CD4-positive, alpha-beta T cell treated with Interleukin-2 at 100 ng/mL for 4 hours (primary cell): ENCODE measurements around the gene WDR64.

Source experiments
- DNase-seq: peaks from one replicate; pipeline ENCODE4 v3.0.0-alpha.2; 2020; ENCODE audit warnings: low spot score

WDR64 gene

DNA sequence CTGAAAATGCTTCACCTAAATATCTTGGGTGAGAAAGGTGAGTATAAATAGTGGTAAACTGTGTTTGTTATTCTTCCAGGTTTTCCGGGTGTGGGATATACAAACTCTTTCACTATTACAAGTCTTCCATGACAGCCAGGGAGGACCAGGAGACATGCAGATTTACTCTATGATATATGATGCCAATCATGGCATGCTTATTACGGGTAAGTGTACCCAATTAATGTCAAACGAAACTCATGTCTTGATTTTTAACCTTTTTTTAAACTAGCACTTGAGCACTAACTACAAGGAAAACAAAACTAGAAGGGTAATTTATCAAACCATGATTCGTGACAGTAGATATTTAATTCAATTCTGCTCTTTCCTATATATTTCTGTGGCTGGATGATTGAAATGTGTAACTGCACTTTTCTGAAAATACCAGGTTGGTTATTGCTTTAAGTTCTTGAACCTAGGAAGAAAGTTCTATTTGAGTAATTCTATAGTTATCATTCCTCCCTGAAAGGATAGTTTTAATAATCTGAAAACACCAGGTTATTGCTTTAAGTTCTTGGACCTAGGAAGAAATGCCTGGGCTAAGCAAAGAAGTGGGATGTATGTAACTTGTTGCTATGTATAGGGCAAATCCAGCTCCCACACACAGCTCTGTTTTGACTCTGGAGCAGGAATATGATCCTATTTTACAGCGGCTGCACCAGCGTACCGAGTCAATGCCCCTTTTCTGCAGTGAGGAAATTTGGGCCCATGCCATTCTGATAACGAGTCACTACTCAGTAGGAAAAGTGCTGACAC lies 86.4 kb downstream of the WDR64 start:
- DNase-seq: no peak

DNA sequence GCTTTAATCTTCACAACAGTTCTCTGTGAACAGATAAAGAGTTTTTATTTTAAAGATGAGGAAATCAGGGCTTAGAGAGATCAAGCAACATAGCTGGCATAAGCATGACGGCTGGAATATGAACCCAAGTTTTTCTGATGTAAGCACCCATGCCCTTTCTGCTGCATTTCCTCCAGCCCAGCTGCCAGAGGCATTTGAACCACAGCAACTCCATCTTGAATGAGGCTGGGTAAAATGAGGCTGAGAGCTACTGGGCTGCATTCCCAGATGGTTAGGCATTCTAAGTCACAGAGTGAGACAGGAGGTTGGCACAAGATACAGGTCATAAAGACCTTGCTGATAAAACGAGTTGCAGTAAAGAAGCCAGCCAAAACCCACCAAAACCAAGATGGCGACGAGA lies 90.0 kb downstream of the WDR64 start:
- no peak for DNase-seq

DNA sequence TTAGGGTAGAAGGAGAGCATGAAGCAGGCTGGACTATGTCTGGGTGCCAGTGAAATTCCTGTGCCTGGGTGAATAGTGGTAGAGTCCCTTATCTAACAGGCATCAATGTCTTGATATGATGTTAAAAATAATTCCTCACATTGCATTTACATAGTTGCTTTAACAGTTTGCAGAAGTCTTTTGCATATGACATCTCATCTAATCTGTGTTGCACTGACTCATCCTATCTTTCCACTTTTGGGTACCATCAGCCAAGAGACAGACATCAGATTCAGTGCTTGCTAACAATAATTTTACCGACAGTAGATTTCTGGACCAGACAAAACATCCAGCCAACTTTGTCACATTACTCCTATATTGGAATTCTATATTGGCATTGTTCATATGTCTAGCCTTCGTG lies 92.5 kb downstream of the WDR64 start:
- no peak for DNase-seq

DNA sequence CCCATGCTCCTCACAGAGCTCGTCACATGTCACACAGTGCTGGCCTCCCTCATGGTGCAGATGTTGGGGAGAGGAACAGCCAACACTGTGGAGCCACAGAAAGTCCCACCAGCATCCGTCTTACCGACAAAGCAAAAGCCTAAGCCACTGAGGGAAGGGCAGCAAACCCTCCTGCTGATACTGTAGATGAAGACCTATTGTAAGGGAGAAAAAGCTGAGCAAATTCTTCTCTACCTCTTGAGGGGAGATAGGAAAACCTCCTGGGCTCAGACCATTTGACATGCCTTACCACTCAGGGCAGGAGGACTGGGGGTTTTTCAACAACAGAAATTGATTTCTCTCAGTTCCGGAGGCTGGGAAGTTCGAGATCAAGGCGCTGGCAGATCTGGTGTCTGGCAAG lies 95.9 kb downstream of the WDR64 start:
- DNase-seq: no peak

DNA sequence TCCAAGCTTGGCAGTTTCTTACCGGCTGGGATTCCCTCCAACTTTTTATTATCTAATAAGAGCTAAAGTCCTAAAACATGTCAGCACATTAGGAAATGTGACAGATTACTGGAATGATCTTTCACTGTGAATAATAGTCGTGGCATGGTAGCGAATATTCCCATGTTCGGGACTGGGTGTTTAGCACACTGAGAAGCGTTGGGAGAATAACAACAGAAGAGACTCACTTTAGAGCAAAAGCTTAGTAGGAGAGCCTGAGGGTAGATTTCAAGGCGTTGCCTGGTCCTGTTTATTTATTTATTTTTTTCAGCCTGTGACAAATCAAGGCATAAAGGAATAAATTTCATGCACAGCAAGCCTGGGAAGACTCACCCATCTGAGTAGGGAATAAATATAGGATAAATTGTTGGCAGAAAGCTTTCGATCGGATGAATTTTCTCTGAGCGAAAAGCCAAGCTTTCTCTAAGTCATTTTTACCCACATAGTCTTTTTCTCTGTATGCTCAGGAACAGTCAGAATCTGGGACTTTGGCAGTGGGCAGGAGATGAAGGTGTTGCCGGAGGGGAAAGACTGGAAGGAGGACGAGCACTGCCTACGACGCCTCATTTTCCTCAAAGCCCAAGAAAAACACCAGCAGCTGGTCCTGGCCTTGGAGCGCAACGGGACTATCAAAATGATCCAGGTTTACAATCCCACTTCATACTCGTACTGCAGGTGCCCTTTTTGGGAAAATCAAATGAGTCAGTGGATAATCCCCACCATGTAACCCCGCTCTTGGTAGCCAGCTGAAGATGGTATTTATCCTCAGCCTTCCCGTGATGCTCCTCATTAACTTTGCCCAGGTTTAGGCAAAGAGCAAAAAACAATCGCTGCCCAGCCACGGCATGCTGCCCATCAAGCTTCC lies 97.2 kb downstream of the WDR64 start:
- no peak for DNase-seq

DNA sequence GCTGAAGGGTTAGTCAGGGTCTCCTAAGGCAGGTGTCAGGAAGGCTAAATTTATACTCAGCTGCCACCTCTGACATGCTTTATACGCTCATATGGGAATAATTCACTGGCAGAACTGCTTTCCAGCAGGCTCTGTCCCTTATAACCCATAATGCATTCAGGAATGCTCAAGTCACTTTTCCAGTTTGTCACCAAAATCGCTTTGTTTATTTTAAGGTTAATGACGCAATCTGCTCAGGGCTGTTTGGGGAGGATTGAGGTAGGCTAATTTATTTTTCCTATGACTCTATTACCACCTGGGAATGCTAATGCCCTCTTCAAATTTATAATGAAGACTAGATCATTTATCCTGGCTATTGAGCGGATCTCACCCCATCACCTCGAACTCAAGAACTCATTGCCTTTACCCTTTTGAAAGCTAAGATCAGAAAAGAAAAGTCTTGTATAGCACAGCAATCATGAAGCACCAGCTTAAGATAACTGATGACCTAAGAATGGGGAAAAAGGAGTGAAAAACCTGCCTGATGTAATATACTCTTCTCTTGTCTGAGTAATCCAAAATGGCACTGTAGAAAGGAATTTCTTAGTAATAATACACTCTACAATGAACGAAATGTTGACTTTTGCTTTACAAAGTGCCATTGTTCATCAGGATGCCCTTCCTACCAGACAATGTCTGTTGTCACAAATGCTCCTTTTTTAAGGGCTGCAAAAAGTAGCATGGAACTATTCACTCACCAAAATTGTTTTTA lies 98.0 kb downstream of the WDR64 start:
- no peak for DNase-seq

DNA sequence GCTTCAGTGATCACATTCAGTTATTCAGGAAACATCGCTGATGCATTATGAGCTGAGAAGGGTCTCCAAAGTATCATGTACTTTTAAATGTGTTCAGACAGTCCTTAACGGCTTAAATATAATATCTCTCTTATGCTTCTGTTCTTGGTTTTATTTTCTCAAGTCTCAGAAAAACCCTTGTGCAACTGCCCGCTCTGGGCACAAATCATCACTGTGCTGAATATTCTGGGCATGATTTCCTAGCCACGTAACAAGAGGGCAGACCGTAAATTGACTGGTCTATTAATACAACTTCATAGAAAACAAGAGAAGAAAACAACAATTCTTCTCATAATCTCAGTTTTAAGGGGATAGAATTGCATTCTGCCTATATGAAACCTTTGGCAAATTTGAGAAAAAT lies 99.4 kb downstream of the WDR64 start:
- no peak for DNase-seq

DNA sequence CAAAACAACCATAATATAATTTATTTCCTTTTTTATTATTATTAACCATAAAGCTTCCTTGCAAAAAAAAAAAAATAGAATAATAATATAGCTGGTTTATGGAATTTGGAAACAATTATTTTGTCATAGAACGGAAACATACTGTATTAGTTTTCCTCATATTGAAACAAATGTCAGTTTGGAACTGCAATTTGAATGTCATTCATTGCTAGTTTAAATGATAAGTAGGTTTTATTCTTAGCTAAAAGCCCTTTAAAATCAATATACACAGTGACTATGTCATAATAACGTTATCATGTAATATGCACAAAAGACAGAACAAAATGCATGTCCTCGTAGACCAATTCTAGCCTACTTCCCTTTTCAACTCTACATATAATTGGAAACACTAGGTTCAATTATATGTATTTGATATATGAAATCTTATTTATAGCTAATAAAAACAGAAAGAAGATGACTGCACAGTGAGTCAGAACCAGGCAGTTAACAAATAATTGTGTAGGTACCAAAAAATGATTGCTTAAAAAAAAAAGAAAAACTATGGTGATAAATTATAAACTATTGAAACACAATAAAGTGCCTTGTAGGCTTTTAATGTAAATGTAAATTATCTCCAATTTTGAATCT lies 110.7 kb downstream of the WDR64 start:
- no peak for DNase-seq

DNA sequence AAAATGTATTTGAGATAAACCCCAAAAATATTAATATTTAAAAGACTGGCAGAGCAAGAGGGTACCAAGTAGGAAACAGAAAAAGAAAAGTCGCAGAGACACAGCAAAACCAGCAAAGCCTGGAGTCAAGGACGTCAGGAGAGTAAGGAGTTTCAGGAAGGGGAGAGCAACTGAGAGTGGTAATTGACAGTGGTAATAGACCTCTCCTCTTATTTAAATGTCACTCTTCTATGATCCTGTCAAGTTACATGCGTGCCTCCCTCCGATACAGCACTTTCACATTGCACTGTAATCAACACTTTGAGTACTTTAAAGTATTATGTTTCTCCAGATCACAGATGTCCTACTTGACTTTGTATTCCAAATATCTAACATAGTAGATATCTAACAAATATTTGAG lies 113.3 kb downstream of the WDR64 start:
- DNase-seq: no peak

DNA sequence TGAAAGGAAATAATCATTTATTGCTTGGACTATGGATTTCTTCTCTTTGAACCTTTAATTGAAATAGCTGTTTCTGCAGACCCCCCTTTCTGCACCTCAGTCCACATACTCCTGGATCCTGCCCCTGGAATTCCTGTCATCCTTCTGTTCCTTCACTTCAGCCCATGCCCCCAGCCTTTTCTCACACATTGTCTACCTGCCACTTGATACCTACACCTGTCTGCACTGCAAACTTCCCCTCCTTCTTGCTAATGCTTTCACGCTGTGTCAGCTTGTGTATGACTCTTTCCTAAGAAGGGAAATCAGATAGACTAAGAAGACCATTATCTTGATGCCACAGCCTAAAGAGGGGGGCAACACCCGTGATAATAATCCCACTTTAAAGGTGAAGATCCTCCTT lies 115.7 kb downstream of the WDR64 start:
- DNase-seq: no peak

DNA sequence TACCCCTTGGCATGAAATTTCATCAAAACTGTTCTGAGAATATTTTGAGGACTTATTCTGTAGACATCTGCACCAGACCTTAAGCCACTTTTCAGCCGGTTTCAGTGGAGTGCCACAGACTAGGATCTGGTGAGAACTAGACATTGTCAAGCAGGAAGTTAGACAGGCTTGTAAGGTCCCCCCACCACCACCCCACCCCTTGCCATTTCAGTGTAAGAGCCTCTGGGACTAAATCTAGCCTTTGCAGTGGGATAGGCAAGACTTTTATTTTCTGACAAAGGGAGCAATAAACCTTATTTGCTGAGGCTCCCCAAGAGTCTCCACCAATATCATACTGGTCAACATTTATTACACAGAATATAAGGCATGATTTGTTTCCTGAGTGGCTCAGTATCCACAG lies 118.0 kb downstream of the WDR64 start:
- no peak for DNase-seq

DNA sequence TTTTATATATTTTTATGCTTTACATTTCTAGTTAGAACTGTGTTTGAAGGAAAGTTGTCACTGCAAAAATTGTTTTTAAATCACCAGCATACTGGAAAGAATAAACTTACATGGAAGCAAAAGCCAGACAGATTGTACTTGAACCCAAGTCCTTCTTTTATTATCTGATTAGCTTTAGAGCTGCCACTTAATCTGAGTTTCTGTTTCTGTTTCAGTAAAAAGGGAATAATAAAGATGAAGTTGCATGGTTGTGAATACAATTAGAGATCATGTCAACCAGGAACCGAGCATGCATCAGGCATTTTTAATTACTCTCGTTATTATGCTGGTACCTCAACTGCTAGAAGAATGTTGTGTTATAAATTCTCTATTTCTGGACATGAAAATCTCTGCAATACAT lies 119.0 kb downstream of the WDR64 start:
- no peak for DNase-seq

DNA sequence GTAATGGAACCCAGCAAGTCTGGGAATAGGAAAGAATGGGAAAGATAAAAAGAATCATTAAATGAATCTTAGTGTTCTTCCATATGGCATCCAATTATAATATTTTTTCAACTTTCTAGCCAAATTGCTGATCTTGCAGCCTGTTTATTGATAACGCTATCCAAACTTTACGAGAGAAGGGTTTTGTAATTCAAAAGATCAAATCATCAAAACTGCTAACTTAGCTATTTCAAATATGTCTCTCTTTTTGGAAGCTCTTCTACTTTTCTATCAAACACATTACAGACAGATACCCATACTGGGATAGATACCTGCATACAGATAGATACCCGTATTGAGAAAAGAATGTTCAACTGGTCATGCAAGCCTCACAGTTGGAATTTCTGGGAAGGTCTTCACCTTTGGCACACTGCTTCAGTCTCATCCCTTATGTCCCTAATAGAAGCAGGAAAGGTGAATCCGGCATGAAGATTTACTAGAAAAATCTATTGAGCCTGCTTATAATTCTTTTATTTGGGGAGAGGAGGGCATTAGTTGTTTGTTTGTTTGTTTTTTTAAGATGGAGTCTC lies 120.9 kb downstream of the WDR64 start:
- no peak for DNase-seq

DNA sequence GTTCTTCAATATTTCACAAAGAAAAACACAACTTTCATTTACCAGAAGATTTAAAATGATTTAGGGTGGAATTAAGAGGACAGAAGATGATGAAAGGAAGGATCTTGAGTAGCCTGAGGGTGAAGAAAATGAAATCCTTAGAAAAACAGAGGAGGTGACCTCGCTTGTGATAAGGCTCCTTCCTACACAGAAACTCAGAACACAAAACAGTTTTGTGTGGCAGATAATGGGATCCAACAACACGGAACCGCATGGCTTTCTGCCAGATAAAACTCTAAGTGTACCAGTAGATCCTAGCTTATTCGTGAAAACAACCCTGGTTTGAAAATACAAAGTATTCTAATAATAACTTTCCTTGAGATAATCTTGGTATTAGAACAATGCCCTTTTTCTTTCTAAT lies 121.9 kb downstream of the WDR64 start:
- DNase-seq: no peak

DNA sequence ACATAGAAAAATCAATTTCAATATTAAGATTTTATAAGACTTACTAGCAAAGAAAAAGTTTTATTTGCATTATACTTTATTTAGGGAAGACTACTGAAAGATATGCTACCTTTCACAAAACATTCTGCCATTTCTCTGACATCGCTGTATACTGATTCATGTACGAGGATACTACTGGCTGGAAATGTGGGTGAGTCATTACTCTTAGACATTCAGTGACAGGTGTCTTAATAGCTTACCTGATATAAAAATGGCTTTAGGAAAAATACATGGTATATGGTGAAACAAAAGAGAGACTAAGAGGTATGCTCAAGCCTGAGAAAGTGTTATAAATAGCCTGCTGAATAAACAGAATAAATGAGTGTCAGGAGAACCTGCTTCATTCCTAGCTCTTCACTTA lies 122.9 kb downstream of the WDR64 start:
- no peak for DNase-seq

DNA sequence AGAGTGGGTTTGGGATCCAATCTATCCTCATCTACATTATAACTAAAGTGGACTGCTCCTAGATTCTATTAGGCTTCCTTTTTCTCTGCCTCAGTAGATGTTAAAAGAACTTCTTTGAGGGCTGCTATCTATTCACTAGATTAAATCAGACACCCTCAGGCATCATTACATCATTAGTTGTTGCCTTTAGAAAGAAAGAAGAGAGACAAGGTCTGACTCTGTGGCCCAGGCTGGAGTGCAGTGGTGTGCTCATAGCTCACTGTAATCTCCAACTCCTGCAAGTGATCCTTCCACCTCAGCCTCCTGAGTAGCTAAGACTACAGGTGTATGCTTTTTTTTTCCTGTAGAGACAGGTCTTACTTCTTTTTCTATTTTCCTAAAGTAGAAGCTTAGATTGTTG lies 124.8 kb downstream of the WDR64 start:
- no peak for DNase-seq

DNA sequence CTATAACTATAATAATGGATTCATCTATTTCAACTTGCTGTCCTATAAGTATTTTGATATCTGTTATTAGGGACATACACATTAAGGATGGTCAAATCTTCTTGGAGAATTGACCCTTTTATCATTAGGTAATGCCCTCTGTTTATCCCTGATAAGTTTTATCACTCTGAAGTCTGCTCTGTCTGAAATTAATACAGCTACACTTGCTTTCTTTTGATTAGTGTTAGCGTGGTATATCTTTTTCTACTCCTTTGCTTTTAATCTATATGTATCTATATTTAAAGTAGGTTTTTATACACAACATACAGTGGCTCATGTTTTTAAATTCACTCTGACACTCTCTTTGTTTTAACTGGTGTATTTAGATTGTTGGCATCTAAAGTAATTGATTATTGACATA lies 126.0 kb downstream of the WDR64 start:
- no peak for DNase-seq

DNA sequence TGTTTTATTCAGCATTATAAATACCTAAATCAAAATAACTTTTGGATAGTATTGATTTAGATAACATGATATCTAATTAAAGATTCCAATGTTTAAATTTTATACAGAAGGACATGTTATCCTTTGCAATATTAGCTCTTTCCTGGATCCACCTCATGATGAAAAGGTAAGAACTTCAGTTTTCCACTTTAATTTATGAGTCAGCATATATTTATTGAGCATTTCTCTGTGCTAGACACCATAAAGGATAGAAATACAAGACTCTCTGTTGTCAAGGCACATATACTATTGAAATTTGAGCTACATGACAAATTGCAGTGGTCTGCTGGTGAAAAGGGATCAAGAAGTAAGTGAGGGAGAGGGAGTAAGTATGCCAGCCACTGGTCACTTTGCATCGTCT lies 127.8 kb downstream of the WDR64 start:
- no peak for DNase-seq

DNA sequence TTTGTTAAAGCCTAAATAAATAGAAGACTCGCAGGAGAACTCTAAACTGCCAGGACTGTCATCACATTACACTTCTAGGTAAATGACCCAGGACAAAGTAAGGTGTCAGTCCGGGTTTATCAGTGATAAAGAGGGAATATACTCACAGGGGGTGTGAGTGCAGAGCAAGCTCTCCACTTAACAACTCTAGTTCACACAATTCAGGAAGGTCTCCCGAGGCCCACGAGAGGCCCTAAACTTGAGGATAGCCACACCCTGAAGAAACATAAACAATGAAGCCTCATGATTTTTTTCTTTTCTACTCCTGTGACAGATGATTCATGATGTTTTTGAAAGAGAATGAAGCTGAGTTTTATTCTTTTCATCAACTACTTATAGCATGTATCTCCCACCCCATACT lies 130.3 kb downstream of the WDR64 start:
- DNase-seq: no peak

DNA sequence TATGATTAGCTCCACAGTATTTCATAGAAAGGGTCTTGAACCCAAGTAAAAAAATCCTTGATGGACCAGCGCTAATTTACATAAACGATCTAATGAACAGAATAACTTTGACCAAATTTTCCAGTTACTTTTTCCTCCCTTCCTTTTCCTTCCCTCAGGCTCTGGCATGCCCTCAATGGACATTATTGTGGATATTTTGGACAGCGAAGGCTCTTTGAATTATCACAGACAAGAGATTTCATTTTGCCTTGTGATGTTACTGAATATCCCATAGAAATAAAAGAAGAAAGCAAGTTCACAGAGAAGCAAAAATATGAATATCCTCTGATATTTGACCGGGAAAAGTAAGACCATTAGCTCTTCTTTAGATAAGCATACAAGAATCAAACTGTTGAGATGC lies 135.6 kb downstream of the WDR64 start:
- DNase-seq: no peak

DNA sequence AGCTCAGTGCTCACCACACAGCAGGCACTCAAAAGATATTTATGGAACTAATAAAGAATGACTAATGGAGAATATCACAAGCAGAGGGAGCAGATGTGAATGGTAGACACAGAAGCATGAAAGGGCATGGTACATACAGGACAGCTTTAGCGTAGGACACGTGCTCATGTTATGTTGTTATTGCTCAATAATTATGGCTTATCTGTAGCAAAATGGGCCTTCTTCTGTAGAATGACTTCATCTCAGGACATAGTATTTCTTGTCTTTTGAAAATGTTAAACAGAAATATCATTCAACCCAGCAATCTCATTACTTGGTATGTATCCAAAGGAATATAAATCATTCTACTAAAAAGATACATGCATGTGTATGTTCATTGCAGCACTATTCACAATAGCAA lies 137.0 kb downstream of the WDR64 start:
- no peak for DNase-seq

DNA sequence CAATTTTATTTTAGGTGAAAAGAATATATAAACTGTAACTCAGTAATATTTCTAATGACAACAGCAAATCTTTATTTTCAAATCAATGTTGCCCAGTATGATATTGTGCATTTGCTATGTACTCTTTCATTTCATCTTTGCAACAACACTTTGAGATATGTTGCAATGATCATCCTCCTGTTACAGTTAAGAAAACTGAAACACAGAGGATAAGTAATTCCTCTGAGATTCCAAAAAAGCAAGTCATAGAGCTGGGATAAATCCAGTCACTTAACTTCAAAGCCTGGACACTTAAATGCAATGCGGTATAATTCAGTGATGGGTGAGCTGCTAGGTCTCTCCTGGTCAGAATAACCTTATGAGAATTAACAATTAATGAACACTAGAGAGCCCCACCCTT lies 147.3 kb downstream of the WDR64 start:
- no peak for DNase-seq
